Caco-2 (cell line): ENCODE results near the gene GON7. TPM values are rescaled to one million over a fixed set of nuclear protein-coding genes. Genes with fewer than 3 reads are reported as not detected.

Experiments used
- BruUV-seq: library from RNA; stranded (reverse); fragments of 400-500 nt; replicated peaks from 2 replicates; lab custom pipeline; 2021; lab: Mats Ljungman, UMichigan
- CTCF ChIA-PET: fragments of 300-600 bp; sonication (Branson Sonifier 250); formaldehyde crosslinking; loops from one replicate; lab custom pipeline; 2022; ENCODE audit warnings: antibody characterized with exemption; lab: Charles Lee
- POLR2A ChIA-PET: fragments of 300-600 bp; sonication (Branson Sonifier 250); formaldehyde crosslinking; loops from one replicate; lab custom pipeline; 2022; ENCODE audit warnings: antibody characterized with exemption; lab: Charles Lee
- DNase-seq, 2 experiments: peaks; one replicate each; pipeline versions ENCODE4 v3.0.0 to v3.0.0-alpha.2; 2020 to 2022
- H3K27me3 ChIP-seq: replicated peaks from 2 replicates; pipeline ENCODE4 v1.6.0; 2011; ENCODE audit warnings: low read length; ENCODE audit not compliant: control insufficient read depth, insufficient read depth
- H3K36me3 ChIP-seq: 2 replicates; pipeline ENCODE4 v1.5.1; 2011; ENCODE audit warnings: low read length; ENCODE audit not compliant: control insufficient read depth, insufficient read depth
- H3K4me1 ChIP-seq: fragments of 250-450 bp; sonication (Bioruptor Pico); 2 replicates; pipeline ENCODE4 v1.5.1; 2020; ENCODE audit warnings: mild to moderate bottlenecking
- H3K4me3 ChIP-seq: 2 replicates; pipeline ENCODE4 v1.5.1; 2011; ENCODE audit warnings: low read depth, mild to moderate bottlenecking, control low read depth, low read length
- H3K9me3 ChIP-seq: fragments of 250-450 bp; sonication (Bioruptor Pico); 2 replicates; pipeline ENCODE4 v1.5.1; 2020; ENCODE audit warnings: mild to moderate bottlenecking, moderate library complexity
- H3K27ac Mint-ChIP-seq: one replicate; pipeline ENCODE4 v1.8.0; 2022; ENCODE audit warnings: mixed read lengths; ENCODE audit not compliant: unreplicated experiment
- H3K27me3 Mint-ChIP-seq: one replicate; pipeline ENCODE4 v1.8.0; 2022; ENCODE audit warnings: mixed read lengths; ENCODE audit not compliant: insufficient read depth, unreplicated experiment
- H3K36me3 Mint-ChIP-seq: one replicate; pipeline ENCODE4 v1.8.0; 2022; ENCODE audit warnings: mild to moderate bottlenecking, mixed read lengths; ENCODE audit not compliant: insufficient read depth, unreplicated experiment
- H3K4me1 Mint-ChIP-seq: one replicate; pipeline ENCODE4 v1.8.0; 2022; ENCODE audit warnings: low read depth, mixed read lengths; ENCODE audit not compliant: unreplicated experiment
- H3K4me3 Mint-ChIP-seq: one replicate; pipeline ENCODE4 v1.8.0; 2022; ENCODE audit warnings: mild to moderate bottlenecking, moderate library complexity, mixed read lengths; ENCODE audit not compliant: unreplicated experiment
- H3K9me3 Mint-ChIP-seq: one replicate; pipeline ENCODE4 v1.8.0; 2022; ENCODE audit warnings: mixed read lengths; ENCODE audit not compliant: unreplicated experiment
- intact Hi-C: fragments of 100-400 bp; cut with micrococcal nuclease; formaldehyde crosslinking; loops from one replicate; pipeline ENCODE4 v1.10.0; 2022; ENCODE audit not compliant: unreplicated experiment
- total RNA-seq: library from RNA; stranded (reverse); gene quantifications from 2 replicates; pipeline ENCODE4 v1.2.3, GENCODE V29; 2022
- TF ChIP-seq, protein P1 (sequence below), 2 experiments: fragments of 200-600 bp in 1 of 2; IDR thresholded peaks; 1 replicate in 1 of 2; 2 replicates in 1 of 2; pipeline versions ENCODE4 v1.5.1 to v1.8.0; 2011 to 2022; ENCODE audit warnings: antibody characterized with exemption in 1 of 2, control low read depth in 1 of 2, inconsistent platforms in 1 of 2, low read depth in 1 of 2, low read length in 1 of 2, mild to moderate bottlenecking in 1 of 2, moderate library complexity in 1 of 2; ENCODE audit not compliant: insufficient read depth in 1 of 2, severe bottlenecking in 1 of 2, unreplicated experiment in 1 of 2

The GON7 gene
- total RNA-seq, 1 experiment from 2014 or later: 10.8 TPM

GRCh38 chr14:93246534-93246933, 39.7 kb upstream of the GON7 start:
- Histone ChIP-seq H3K9me3 (no peaks in the 10 kb centered on the region), H3K27me3 (no peaks in the 10 kb centered on the region), H3K4me3 (no peak overlapping the region), H3K36me3 (no peaks in the 10 kb centered on the region), H3K4me1 (no peaks in the 10 kb centered on the region)
- H3K36me3 Mint-ChIP-seq: peaks cover 36% of the 10 kb centered on the region
- intact Hi-C loops: no loop called here
- H3K27me3 Mint-ChIP-seq: no peaks in the 10 kb centered on the region
- H3K9me3 Mint-ChIP-seq: no peaks in the 10 kb centered on the region
- BruUV-seq: no TSS peak
- CTCF ChIA-PET: no interaction called here
- TF ChIP-seq, protein P1, sequence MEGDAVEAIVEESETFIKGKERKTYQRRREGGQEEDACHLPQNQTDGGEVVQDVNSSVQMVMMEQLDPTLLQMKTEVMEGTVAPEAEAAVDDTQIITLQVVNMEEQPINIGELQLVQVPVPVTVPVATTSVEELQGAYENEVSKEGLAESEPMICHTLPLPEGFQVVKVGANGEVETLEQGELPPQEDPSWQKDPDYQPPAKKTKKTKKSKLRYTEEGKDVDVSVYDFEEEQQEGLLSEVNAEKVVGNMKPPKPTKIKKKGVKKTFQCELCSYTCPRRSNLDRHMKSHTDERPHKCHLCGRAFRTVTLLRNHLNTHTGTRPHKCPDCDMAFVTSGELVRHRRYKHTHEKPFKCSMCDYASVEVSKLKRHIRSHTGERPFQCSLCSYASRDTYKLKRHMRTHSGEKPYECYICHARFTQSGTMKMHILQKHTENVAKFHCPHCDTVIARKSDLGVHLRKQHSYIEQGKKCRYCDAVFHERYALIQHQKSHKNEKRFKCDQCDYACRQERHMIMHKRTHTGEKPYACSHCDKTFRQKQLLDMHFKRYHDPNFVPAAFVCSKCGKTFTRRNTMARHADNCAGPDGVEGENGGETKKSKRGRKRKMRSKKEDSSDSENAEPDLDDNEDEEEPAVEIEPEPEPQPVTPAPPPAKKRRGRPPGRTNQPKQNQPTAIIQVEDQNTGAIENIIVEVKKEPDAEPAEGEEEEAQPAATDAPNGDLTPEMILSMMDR (IDR thresholded peaks at IDR 0.05; ENCODE audit: insufficient read depth in 1 of 2, low read depth in 1 of 2, low read length in 1 of 2, severe bottlenecking in 1 of 2, unreplicated experiment in 1 of 2): no peak
- peaks cover 7% of the 10 kb centered on the region for H3K4me1 Mint-ChIP-seq
- H3K27ac Mint-ChIP-seq: no peak overlapping the region
- no peak for DNase-seq
- no peak overlapping the region for H3K4me3 Mint-ChIP-seq
- POLR2A ChIA-PET: no interaction called here

DNA sequence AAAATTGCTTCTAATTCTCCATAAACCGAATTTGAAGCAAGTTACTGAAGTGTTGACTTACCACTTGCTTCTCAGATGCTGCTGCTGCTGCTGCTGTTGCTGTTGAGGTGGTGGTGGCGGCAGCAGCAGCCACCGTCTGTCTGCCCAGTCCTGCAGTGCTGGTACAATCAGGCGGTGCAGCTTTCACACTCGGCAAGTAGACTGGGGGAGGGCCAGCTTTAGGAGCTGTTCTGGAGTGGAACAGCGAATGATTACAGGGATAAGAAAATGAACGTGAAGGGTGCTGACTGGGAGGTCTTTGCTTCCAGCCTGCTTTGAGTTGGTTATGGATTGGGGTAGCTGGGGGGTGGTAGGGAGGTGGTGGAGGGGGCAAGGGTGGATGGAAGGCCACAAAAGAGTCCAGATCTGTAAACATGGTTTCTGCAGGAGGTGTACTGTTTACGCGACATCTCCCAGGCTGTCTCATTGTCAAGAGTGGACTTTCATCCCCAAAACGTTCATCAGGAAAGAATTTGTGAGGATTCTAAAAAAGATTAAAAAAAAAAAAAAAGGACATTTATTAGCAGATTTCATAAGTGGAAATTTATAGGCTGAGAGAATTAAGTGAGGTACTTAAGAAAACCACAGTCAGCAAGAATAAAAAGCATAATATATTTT, 39.0 kb upstream of the GON7 start:
- H3K36me3 ChIP-seq: peaks cover 1% of the 10 kb centered on the region; the same call in 1 of the 2 replicates
- no peaks in the 10 kb centered on the region for H3K4me1 ChIP-seq
- TF ChIP-seq, protein P1 (IDR thresholded peaks at IDR 0.05; ENCODE audit: insufficient read depth in 1 of 2, low read depth in 1 of 2, low read length in 1 of 2, severe bottlenecking in 1 of 2, unreplicated experiment in 1 of 2): no peak
- POLR2A ChIA-PET: no interaction called here
- intact Hi-C loops: no loop called here
- H3K9me3 ChIP-seq: no peaks in the 10 kb centered on the region
- no peak overlapping the region for H3K4me3 ChIP-seq
- Mint-ChIP-seq H3K4me3 (no peak overlapping the region), H3K27me3 (no peaks in the 10 kb centered on the region), H3K9me3 (no peaks in the 10 kb centered on the region), H3K36me3 (peaks cover 36% of the 10 kb centered on the region), H3K27ac (peak overlapping the region; percentile 68), H3K4me1 (peaks cover 7% of the 10 kb centered on the region)
- no peaks in the 10 kb centered on the region for H3K27me3 ChIP-seq
- no peak for DNase-seq
- CTCF ChIA-PET: no interaction called here
- no TSS peak for BruUV-seq

GRCh38 chr14:93240678-93241000, 33.8 kb upstream of the GON7 start:
- TF ChIP-seq, protein P1 (IDR thresholded peaks at IDR 0.05; ENCODE audit: insufficient read depth in 1 of 2, low read depth in 1 of 2, low read length in 1 of 2, severe bottlenecking in 1 of 2, unreplicated experiment in 1 of 2): no peak
- no peaks in the 10 kb centered on the region for H3K9me3 Mint-ChIP-seq
- peak overlapping the region; percentile 59 for H3K4me3 Mint-ChIP-seq
- Histone ChIP-seq H3K4me3 (no peak overlapping the region), H3K4me1 (peaks cover 6% of the 10 kb centered on the region; the same call in 1 of the 2 replicates), H3K27me3 (no peaks in the 10 kb centered on the region), H3K36me3 (peaks cover 1% of the 10 kb centered on the region; the same call in 1 of the 2 replicates), H3K9me3 (no peaks in the 10 kb centered on the region)
- H3K36me3 Mint-ChIP-seq: peaks cover 26% of the 10 kb centered on the region
- BruUV-seq: no TSS peak
- peaks cover 5% of the 10 kb centered on the region for H3K4me1 Mint-ChIP-seq
- no peak overlapping the region for H3K27ac Mint-ChIP-seq
- no peak for DNase-seq
- intact Hi-C loops: no loop called here
- POLR2A ChIA-PET: no interaction called here
- no peaks in the 10 kb centered on the region for H3K27me3 Mint-ChIP-seq
- CTCF ChIA-PET: interaction anchor here (1.5 kb wide), 1 partner anchor 22 kb away, joined by 4 read pairs; no protein-coding TSS in a partner anchor
